ENCODE measurements around the gene LMCD1.

Gene LMCD1, protein sequence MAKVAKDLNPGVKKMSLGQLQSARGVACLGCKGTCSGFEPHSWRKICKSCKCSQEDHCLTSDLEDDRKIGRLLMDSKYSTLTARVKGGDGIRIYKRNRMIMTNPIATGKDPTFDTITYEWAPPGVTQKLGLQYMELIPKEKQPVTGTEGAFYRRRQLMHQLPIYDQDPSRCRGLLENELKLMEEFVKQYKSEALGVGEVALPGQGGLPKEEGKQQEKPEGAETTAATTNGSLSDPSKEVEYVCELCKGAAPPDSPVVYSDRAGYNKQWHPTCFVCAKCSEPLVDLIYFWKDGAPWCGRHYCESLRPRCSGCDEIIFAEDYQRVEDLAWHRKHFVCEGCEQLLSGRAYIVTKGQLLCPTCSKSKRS

DNA sequence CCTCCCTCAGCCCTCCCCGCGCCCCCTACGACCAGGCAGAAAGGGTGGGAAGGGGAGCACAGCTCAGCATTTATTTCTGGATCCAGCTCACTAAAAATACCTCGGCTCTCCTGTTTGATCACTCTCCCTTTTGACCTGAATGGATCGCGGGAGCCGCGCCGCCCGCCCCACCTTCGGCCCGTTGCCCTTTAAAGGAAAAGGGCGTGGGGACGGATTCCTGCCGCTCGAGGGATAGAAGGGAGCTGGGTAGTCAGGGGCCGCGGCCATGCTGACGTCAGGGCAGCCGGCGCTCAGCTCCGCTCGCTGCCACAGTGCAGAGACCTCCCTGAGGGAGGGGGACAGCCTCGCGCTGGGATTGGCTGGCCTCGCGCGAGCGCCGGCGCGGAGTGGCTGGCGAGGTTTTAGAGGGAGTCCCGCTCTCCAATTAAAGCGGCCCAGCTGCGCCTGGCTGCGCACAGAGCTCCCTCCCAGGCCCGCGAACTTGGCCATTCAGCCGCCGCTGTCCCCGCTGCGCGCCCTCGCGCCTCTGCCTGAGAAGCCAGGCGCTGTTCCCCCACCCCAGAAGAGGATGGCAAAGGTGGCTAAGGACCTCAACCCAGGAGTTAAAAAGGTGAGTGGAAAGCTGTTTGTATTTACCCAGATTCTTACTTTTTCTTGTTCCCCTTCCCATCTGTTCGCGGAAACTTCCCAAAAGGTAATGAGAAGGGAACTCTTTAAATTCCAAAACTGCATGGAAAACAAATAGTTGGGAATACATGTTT, at the start of gene LMCD1:
Gene LMCD1 (plus strand): TSS at position 453 of the 761 bp plus-strand sequence. CDS start 116 bp downstream, at position 569.
- peak; percentile 92 for DNase-seq (ENCODE audit: low read depth)

DNA sequence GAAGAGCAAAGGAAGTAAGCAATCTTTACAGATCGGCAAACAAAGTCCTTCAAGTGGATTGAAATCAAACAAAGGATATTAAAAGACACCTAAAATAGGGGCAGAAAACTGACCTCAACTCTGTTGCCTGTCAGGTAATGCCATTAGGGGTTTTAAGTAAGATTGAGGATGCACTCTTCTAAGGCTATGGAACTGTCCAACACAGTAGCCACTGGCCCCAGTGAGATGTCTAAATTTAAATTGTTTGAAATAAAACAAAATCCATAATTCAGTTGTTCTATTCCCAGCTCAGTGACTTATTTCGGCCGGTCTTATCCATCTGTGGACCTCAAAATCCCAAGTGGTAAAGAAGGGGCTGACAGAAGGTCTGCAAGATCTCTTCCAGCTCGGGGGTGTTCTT, 49.5 kb upstream of the LMCD1 start:
- no peak for DNase-seq (ENCODE audit: low read depth)

DNA sequence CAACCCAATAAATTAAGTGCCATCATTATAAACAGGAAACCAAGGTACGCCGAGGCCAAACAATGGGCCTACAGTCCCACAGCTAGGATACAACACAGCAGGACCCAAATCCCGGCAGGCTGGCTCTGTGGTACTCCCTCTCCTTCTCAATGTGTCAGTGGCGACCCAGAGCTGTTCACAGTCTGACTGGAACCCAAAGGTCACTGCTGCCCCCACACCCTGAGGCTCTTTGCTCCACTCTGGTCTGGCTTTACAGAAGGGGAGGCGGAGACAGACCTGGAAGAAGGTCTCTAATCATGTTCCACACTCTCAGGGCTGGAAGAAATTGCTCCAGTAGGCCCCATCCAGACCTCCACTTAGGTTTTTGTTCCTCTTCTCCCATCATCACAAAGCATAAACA, 48.5 kb upstream of the LMCD1 start:
- no peak for DNase-seq (ENCODE audit: low read depth)

- no peak for DNase-seq (ENCODE audit: low read depth)
Observed at GRCh38 chr3:8455526-8456411, 45.9 kb upstream of the LMCD1 start.

- DNase-seq (ENCODE audit: low read depth): no peak
Observed at GRCh38 chr3:8456412-8456811, 45.2 kb upstream of the LMCD1 start.

- DNase-seq (ENCODE audit: low read depth): no peak
Observed at GRCh38 chr3:8457039-8457438, 44.6 kb upstream of the LMCD1 start.

GRCh38 chr3:8458238-8458661, 43.4 kb upstream of the LMCD1 start:
- DNase-seq (ENCODE audit: low read depth): peak; percentile 27

DNA sequence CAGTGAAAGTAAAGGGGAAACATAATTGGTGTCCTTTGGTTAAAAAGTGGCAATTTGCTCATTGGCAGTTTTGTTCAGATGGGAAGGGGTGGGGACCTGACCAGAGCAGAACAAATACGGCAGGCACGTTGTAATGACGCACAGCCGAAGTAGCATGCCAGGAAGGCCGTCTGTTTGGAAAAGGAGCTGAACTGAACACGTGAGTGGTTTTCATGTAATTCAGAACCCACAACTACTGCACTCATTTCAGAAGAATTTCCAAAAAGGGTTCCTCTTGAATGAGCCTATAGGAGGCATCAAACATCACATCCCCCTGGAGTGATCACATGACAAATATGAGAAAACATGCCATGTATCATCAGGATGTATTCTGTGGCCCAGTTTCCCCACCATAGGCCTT, 42.9 kb upstream of the LMCD1 start:
- peak; percentile 83 for DNase-seq (ENCODE audit: low read depth)

- no peak for DNase-seq (ENCODE audit: low read depth)
Observed at GRCh38 chr3:8460050-8460708, 41.4 kb upstream of the LMCD1 start.

GRCh38 chr3:8460815-8461456, 40.7 kb upstream of the LMCD1 start:
- DNase-seq (ENCODE audit: low read depth): no peak

- DNase-seq (ENCODE audit: low read depth): no peak
Observed at GRCh38 chr3:8464668-8465067, 37.0 kb upstream of the LMCD1 start.

DNA sequence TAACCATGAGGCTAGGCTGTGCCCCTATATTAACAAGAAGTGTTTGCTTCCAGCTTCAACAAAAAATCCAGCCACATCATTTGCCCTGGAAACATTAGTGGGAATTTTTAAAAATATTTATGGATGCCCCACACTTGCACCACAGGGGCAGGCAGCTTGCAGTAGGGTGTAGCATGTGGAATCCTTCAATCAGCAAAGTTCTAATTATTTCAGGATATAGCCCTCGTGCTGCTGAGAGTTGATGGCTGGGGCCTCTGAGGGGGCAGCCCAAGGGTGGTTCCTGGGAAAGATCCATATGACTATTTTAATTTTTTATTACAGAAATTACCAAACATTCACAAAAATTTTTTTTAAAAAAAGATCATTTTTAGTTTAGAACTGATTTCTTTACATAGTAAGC, 35.1 kb upstream of the LMCD1 start:
- no peak for DNase-seq (ENCODE audit: low read depth)

- DNase-seq (ENCODE audit: low read depth): no peak
Observed at GRCh38 chr3:8470801-8471200, 30.8 kb upstream of the LMCD1 start.

GRCh38 chr3:8472549-8472948, 29.1 kb upstream of the LMCD1 start:
- DNase-seq (ENCODE audit: low read depth): no peak

DNA sequence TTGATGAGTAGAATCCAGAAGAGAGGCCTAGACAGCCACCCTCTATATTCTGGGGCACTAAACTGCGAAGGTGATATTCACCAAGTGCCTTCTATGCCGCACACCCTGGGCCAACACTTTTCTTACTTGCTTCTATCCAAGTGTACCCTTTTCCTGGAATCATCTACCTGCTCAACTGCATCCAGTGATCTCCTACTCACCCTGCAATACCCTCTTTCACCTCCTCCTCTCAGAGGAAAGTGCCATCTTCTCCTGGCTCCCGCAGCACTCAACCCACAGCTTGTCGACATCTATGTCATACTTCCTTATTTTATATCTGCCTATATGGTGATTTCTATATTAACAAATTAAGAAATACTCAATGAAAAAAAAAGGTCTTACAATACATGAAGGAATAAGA, 28.6 kb upstream of the LMCD1 start:
- DNase-seq (ENCODE audit: low read depth): no peak

DNA sequence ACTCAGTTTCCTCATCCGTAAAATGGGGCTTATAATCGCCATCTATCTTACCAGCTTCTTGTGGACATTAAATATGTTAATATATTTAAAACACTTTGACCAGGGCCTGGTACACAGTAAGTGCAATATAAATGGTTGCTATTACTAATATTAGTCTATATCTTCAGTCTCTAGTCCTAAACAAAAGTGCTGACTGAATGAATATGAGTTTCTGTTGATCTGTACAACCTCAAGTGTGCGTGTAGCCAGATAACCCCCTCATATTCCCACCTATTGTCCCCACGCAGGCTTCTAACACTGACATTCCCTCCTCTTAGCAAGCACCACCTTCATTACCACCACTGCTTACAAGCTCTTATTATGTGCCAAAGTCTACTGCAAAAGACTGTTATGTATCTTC, 27.6 kb upstream of the LMCD1 start:
- no peak for DNase-seq (ENCODE audit: low read depth)

- DNase-seq (ENCODE audit: low read depth): no peak
Observed at GRCh38 chr3:8474991-8475390, 26.6 kb upstream of the LMCD1 start.

DNA sequence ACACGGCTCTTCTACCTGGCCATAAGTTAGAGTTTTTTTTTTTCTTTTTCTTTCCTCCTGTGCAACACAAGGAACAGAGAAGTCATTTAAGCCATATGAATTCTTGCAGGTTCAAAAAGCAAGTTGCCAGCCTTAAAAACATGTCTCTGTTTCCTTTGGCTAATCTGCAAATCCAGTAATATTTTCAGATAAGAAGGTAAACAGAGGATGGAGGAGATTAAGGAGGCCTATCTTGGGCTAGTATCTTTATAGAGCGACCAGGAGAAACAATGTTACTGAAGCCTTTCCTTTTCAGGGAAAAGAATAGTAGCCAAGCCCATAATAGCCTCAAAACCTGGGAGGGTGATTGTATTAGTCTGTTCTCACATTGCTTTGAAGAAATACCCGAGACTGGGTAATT, 20.9 kb upstream of the LMCD1 start:
- DNase-seq (ENCODE audit: low read depth): no peak

DNA sequence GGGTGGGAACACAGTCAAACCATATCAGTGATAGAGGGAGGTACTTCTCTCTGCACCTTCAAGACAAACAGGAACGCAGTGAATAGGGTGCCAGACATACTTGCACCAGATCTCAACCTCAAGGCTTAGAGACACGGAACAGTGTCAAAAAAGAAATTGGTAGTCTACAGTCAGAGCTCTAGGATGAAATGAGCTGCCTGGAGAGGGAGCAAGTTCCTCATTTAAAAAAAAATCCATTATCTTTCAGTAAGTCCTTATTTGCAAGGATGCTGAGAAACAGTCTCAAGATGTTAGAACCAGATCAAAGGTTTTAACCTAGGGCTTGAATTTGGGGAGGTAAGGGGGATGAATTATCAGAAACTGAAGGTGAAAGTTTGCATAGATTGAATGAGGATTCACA, 20.2 kb upstream of the LMCD1 start:
- no peak for DNase-seq (ENCODE audit: low read depth)

GRCh38 chr3:8482263-8482662, 19.4 kb upstream of the LMCD1 start:
- no peak for DNase-seq (ENCODE audit: low read depth)

- peak; percentile 78 for DNase-seq (ENCODE audit: low read depth)
Observed at GRCh38 chr3:8482960-8483665, 18.5 kb upstream of the LMCD1 start.
